Myocyte (in vitro differentiated cells): ENCODE results near the gene DISP2. TPM values are rescaled to one million over a fixed set of nuclear protein-coding genes. Genes with fewer than 3 reads are reported as not detected.

ENCODE experiments used
- DNase-seq: peaks from one replicate; pipeline ENCODE4 v3.0.0-alpha.2; 2012; ENCODE audit warnings: low read depth
- total RNA-seq: library from RNA; depleted of rRNA; stranded (reverse); fragments of >200 nt; gene quantifications from 2 replicates; pipeline ENCODE4 v1.2.3, GENCODE V29; 2014

The DISP2 gene
- total RNA-seq, 1 donor from 2014 or later, result 1.6 TPM

- no peak for DNase-seq
Measured at GRCh38 chr15:40418126-40418525, 60.1 kb downstream of the DISP2 start.

GRCh38 chr15:40420071-40420713 lies 62.2 kb downstream of the DISP2 start:
- DNase-seq, result peak; percentile 37

- DNase-seq, result no peak
Measured at GRCh38 chr15:40420793-40421192, 62.8 kb downstream of the DISP2 start.

GRCh38 chr15:40421246-40422157 lies 63.5 kb downstream of the DISP2 start:
- DNase-seq, result peak; percentile 85

GRCh38 chr15:40424483-40425115 lies 66.6 kb downstream of the DISP2 start:
- DNase-seq, result peak; percentile 76

GRCh38 chr15:40425681-40426080 lies 67.7 kb downstream of the DISP2 start:
- no peak for DNase-seq

GRCh38 chr15:40427188-40427587 lies 69.2 kb downstream of the DISP2 start:
- DNase-seq, result no peak

GRCh38 chr15:40428185-40428584 lies 70.2 kb downstream of the DISP2 start:
- DNase-seq, result no peak

Other genes starting within 250 kb of the DISP2 start
- 7.4 and 10.4 TPM in 2 replicates for gene BMF, start 249.3 kb upstream of the DISP2 start, total RNA-seq
- 1.8 and 2.1 TPM in 2 replicates for gene BUB1B, start 197.2 kb upstream of the DISP2 start, total RNA-seq
- 0.21 and 0.48 TPM in 2 replicates for gene PAK6, start 119.2 kb upstream of the DISP2 start, total RNA-seq
- 0.42 TPM in 1 of 2 replicates, not detected in the other for gene ANKRD63, start 75.2 kb upstream of the DISP2 start, total RNA-seq
- 0.99 and 1.4 TPM in 2 replicates for gene PLCB2, start 50.3 kb upstream of the DISP2 start, total RNA-seq
- gene INAFM2, start 34.5 kb upstream of the DISP2 start, total RNA-seq, result 40.5 and 73.3 TPM in 2 replicates
- 30.1 and 41.6 TPM in 2 replicates for gene CCDC9B, start 17.3 kb upstream of the DISP2 start, total RNA-seq
- gene PHGR1, start 7.2 kb upstream of the DISP2 start, total RNA-seq, result not detected in 2 replicates
- 72.4 and 72.8 TPM in 2 replicates for gene KNSTRN, start 24.5 kb downstream of the DISP2 start, total RNA-seq
- 57.0 and 69.3 TPM in 2 replicates for gene IVD, start 47.6 kb downstream of the DISP2 start, total RNA-seq
- 10.6 and 11.1 TPM in 2 replicates for gene BAHD1, start 82.7 kb downstream of the DISP2 start, total RNA-seq
- 14.5 and 15.6 TPM in 2 replicates for gene CHST14, start 112.8 kb downstream of the DISP2 start, total RNA-seq
- 10.4 and 11.4 TPM in 2 replicates for gene CCDC32, start 206.8 kb downstream of the DISP2 start, total RNA-seq
- 5.9 and 11.7 TPM in 2 replicates for gene RPUSD2, start 211.1 kb downstream of the DISP2 start, total RNA-seq
- 0.99 and 3.0 TPM in 2 replicates for gene KNL1, start 236.0 kb downstream of the DISP2 start, total RNA-seq